GM21529 (cell line): ENCODE measurements around the gene FAM216A.
A peak's percentile ranks its signal among the peaks of the same experiment; 100 is the strongest.
"Not testable (repeated sequence)": the region's sequence is repeated elsewhere in the genome, so short reads cannot be mapped to it uniquely, and the experiment has no call there.

ENCODE experiments used
- ATAC-seq: cut with Tn5 transposase; IDR thresholded peaks from one replicate; pipeline ENCODE4 v1.9.1; 2021; ENCODE audit not compliant: unreplicated experiment

FAM216A gene, protein sequence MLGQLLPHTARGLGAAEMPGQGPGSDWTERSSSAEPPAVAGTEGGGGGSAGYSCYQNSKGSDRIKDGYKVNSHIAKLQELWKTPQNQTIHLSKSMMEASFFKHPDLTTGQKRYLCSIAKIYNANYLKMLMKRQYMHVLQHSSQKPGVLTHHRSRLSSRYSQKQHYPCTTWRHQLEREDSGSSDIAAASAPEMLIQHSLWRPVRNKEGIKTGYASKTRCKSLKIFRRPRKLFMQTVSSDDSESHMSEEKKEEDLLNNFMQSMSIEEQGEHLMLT

DNA sequence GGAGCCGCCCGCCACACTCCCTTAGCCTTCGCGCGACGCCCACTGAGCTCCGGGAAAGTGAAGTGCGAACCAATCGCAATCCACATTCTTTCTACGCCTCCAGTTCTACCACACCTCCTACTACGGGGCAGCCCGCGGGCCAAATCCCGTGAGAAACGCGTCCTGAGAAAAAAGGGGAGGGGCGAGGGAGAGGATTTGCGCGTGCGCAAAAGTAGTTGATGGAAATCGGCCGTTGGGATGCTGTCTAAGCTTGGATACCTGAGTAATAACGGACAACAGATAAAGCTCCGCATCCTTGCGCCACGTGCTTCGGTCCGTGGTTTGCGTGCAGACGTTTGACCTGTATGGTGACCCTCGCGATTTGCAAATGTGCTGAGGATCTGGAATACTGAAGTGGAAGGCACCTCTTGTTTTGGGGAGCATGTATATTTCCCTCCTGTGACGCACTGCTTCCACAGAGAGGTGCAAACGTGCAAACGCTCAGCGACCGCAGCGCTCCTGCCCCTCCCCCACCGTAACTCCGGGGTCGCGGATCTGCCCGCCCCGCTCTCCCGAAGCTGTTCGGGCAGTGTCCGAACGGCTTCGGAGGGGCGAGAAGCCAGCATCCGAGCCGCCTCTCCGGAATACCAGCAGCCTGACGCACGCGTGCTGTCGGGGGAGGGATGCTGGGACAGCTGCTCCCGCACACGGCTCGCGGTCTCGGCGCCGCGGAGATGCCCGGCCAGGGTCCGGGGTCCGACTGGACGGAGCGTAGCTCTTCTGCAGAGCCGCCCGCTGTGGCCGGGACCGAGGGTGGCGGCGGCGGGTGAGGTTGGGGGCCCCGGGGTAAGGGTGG is at the start of gene FAM216A, which contains the start of gene GPN3:
TSS of gene FAM216A (plus strand) at position 632 of the 835 bp plus-strand sequence. CDS start at position 663, 31 bp downstream.
TSS of gene GPN3 (minus strand) at position 44 of the 835 bp plus-strand sequence. CDS start 54 bp downstream, outside the sequence.
- peak; percentile 67 for ATAC-seq

DNA sequence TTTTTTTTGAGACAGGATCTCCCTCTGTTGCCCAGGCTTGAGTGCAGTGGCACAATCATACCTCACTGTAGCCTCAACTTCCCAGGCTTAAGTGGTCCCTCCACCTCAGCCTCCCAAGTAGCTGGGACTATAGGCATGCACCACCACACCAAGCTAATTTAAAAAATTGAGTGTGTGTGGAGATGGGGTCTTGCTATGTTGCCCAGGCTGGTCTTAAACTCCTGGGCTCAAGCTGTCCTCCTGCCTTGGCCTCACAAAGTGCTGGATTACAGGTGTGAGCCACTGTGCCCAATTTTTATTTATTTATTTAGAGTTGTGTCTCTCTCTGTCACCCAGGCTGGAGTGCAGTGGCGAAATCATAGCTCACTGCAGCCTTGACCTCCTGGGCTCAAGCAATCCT is 48.0 kb upstream of the FAM216A start:
- not testable (repeated sequence) for ATAC-seq

DNA sequence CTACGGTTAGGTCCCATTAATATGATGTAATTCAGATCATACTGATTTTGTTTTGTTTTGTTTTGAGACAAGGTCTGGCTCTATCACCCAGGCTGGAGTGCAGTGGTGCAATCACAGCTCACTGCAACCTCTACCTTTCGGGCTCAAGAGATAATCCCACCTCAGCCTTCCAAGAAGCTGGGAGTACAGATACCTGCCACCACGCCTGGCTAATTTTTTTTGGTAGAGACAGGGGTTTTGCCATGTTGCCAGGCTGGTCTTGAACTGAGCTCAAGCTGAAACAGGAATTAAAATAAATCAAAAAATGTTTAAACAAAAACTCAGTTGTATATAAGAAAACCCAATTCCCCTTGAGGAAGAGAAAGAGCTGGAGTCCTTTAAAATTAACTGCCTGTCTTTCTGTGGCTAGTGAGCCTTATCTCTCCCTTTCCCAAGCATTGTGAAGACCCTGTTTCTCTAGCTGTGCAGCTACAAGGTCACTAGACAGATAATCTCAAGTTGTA is 47.4 kb upstream of the FAM216A start:
- ATAC-seq: no peak

DNA sequence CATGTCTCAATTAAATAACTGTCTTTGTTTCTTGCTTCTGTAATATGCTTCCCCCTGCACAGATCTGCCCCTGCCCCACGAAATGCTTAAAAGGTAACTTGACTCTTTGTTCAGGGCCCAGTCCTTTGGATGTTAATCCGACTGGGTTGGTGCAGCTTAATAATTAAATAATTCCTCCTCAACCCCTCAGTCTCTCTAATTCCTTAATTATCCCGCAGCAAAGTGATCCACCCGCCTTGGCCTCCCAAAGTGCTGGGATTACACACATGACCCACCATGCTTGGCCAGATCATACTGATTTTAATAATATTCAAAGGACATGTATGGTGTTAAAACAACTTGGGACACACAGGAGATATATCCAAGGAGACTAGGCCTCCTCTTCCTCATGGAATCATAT is 46.9 kb upstream of the FAM216A start:
- no peak for ATAC-seq

DNA sequence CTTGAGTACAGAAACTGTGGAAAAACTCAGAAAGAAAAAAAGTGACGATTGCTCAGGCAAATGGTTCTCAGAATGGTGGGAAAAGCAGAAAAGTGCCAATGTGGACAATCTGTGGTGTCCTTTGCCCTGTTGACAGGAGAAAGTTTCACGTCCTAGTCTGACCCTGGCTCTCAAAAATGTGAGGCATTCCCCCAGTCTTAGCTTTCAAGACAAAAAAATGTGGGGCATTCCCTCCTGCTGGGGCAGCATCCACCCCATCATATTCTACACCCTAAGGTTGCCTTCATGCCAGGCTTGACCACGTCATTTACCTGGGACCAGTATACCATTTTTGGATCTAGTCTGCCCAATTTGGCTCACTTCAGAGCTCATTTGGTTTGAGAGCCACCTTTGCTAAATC is 44.4 kb upstream of the FAM216A start:
- no peak for ATAC-seq

DNA sequence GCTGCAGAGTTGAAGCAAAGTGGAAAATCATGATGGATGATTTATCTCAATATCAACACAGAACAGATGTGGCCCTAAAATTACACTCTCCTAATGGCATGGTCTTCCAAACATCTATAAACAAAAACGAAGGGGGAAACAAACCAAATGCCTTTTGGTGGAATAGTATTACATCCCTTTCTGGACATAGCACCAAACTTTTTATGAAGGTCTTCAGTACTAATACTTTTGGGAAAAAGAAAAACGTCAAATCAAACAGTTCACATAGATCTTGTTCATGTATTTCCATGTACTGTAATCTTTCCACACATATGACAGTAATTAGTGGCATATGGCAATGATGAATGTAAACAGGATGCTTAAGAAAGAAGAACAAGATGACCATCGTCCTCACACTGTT is 42.2 kb upstream of the FAM216A start:
- no peak for ATAC-seq

DNA sequence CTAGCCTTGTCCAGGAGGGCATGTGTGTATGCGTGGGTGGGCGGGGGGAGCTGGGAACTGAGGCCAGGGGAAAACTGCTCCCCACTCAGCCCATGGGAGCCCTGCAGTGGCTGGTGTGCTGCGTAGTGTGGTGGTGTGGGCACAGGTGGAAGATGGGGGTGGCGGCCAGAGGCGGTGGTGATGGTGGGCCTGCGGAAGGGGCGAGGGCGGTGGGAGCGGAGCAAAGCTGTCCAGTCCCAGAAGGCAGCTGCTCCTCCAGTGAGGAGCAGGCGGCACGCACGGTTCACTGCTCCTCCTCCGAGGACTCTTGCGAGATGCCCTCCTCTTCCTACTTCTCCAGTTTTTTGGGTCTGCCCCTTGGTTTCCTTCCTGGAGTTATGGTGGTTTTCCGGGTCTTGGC is 39.0 kb upstream of the FAM216A start:
- not testable (repeated sequence) for ATAC-seq

DNA sequence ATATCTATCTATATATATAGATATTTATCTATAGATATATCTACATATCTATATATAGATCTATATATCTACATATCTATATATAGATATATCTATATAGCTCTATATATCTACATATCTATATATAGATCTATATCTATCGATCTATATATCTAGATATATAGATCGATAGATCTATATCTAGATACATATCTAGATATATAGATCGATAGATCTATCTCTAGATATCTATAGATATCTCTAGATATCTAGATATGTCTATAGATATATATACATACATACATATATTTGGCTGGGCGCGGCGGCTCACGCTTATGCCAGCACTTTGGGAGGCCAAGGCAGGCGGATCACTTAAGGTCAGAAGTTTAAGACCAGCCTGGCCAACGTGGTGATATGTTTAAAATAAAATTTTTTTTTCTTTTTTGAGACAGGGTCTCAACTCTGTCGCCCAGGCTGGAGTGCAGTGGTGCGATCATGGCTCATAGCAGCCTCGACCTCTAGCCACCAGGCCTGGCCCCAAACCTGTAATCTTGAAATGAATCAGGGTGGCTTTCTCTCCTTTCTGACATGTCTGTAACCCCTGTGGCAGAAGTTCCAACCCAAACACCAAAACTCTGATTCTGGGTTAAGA is 36.6 kb upstream of the FAM216A start:
- ATAC-seq: no peak

DNA sequence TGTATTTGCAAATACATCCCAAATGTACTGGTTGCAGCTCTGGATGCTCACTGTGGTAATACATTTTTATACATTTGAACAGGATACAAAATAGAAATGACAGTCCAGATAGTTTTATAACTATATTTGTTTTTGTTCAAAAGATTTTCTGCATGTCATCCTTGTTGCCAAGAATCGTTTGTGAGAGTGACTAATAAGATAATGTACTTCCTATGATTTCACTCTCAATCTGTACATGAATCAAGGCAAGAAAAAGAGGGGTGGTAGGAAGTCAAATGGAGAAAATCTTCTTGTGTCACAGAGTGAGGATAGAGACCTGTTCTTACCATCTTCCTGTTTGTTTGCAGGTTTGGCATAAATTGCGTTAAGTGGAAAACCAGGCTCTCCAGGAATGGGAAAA is 32.4 kb upstream of the FAM216A start:
- ATAC-seq: no peak

DNA sequence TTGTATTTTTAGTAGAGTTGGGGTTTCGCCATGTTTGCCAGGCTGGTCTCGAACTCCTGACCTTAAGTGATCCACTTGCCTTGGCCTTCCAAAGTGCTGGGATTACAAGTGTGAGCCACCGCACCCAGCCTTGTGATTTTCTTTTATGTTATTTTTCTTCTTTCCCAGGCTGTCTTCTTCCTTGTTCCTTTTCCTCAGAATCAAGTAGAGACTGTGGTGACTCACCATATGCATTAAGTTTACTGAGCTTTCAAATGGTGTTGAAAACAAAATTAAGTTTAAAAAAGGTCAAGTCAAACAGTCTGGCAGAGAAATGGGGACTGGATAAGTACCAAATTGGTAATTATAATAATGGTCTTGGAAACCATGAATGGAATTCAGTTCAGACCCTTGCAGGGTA is 24.2 kb upstream of the FAM216A start:
- no peak for ATAC-seq

DNA sequence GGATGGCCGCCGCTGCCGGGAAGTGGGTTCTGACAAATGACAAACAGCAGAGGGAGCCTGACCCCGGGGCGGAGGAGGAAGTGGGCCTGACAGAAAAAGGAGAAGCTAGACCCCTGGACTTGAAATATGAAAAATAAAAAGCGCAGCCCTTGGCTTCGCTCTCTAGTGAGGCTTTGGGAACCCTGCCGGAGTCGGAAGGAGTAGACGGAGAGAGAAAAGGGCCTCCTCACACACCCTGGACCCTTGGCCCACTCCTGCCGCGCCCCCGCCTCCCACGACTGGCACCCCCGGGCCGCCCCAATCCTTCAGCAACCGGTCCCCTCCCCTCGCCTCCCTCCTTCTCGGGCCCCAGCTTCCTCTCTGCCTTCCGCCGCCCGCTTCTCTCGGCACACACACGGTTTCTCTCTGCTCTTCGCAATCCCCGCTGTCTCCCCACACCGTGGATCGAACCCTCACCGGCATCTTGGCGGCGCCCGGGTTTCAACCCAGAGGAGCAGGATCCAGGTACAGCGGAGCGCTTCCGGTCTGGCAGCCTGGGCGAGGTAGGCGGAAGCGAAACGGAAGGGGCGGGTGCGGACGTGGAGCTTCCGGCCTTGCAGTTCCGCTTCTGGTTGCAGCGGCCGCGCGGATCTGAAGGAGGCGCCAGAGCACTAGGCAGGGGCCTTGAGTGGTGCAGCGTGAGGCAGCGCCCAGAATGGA is 18.7 kb upstream of the FAM216A start, which contains the start of gene ARPC3:
TSS of gene ARPC3 (minus strand) at position 539 of the 699 bp plus-strand sequence. CDS start at position 462, 77 bp downstream.
- peak; percentile 94 for ATAC-seq

DNA sequence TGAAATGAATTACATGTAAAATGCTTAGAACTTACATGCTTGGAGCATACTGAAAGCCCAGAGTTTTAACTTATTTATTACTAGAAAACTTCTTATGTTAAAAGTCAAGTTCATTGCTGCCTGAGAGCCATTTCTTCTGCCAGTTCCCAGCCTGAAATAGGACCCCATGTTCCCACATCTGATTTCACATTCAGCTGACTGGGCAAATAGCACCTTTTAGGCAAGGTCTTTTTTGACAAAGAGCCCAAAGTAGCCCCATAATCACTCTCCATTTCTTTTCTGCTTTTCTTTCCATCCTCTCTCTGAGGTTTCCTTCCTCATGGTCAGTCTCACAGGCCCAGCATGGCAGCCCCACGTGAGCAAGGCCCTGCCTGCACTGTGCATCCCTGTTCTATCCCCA is 17.4 kb upstream of the FAM216A start:
- ATAC-seq: no peak

DNA sequence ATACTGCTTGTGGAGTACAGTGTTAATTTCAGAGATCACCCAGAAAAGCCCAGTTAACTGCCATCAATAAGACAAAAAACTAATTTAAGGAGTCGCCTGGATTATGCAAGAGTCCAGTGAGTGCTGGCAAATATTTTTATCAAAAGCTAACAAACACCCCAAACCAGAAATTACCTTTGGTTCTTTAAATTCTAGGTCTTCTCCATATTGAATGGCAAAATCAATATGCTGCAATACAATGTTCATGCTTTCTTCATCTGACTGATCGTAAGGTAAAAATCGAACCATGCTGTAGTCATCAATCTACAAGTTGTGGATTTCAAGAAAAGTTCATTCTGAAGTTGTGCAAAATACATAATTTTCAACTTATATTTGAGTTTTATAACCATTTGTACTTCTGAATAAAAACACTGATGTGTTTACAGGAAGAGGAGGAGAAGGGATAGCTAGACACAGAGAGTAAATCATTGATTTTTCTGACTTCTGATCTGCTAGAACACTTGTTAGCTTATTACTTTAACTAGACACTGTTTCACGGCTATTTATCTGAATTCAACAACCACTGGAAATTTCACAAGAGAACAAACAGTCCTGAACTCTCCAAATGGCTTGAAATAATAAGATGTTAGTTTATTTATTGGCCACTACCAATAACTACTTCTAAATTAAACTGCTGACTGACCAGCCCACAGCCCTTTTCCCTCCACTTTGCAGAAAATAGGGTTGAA is 14.9 kb upstream of the FAM216A start:
- no peak for ATAC-seq

DNA sequence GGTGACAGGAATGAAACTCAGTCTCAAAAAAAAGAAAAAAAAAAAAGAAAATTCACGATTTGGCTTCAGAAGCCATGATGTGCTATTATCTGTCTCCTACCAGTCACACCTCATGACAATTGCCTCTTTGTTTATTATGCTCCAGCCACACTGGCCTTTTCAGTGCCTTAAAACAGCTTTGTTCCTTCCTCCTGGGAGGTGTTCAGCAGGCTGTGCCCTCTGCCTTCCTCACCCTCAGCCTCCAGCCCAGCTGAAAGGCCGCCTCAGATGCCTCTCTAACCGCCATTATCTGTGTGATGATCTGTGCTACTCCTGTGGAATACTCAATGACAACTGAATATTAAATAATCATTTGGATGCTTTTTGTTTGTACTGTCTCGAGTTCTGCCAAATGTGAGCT is 9.9 kb upstream of the FAM216A start:
- ATAC-seq: no peak

DNA sequence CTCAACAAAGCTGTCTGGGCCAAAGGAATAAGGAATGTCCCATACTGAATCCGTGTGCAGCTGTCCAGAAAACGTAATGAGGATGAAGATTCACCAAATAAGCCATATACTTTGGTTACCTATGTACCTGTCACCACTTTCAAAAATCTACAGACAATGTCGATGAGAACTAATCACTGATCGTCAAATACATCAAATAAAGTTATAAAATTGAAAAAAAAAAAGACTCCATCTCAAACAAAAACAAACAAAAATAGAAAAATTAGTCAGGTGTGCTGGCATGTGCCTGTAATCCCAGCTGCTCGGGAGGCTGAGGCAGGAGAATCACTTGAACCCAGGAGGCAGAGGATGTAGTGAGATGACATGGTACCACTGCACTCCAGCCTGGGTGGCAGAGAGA is 7.5 kb upstream of the FAM216A start:
- ATAC-seq: not testable (repeated sequence)

DNA sequence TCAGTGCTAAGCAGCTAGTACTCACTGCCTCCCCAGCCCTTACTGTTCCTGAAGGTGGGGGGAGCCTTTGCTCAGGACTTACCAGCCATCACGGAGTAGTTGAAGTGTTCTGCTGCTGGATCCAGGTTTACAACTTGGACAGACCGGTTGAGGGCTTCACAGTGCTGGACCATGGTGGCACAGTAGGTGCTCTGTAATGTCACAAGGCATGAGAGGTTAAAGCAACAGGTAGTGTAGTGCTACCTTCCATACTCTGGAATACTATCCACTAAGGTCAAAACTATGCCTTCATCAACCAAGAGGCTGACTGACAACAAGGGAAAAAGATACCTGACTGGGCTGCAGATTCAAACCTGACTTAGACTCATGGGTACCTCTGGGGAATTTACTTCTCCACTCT is 3.6 kb upstream of the FAM216A start:
- no peak for ATAC-seq

DNA sequence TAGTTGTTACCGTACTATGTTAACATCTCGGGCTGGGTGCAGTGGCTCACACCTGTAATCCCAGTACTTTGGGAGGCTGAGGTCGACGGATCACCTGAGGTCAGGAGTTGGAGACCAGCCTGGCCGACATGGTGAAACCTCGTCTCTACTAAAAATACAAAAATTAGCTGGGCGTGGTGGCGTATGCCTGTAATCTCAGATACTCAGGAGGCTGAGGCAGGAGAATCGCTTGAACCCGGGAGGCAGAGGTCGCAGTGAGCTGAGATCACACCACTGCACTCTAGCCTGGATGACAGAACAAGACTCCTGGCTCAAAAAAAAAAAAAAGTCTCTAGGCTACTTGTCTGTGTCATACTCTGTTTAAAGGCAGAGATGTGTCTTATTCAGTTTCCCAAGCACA is 2.9 kb upstream of the FAM216A start:
- not testable (repeated sequence) for ATAC-seq

DNA sequence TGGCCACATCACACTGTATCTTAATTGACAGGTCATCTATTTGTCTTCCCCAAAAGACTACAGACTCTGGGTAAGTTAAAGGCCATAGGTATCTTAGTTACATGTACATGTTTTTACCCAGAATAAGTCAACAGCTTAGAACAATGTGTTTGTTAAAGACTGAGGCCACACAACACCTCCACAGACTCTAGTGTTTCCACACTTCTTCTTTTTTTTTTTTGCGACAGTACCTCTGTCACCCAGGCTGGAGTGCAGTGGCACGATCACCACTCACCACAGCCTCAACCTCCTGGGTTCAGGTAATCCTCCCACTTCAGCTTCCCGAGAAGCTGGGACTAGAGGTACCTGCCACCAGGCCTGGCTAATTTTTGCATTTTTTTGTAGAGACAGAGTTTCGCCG is 1.9 kb upstream of the FAM216A start:
- ATAC-seq: no peak

DNA sequence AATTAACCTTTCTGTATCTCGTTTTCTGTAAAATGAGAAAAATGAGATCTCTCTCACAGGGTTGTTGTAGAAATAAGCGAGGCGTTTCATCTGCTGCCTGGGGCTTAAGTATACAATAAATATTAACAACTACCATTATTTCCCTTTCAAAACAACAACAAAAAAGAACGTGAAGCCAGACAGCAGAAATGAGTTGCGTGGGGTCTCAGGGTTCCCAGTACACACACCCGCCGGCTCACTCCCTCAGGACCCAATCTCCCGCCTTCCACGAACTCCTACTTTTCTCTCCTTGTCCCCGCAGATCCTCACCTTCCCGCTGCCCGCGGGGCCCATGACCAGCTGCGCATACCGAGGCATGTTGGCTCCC is 815 bp upstream of the FAM216A start:
- no peak for ATAC-seq

DNA sequence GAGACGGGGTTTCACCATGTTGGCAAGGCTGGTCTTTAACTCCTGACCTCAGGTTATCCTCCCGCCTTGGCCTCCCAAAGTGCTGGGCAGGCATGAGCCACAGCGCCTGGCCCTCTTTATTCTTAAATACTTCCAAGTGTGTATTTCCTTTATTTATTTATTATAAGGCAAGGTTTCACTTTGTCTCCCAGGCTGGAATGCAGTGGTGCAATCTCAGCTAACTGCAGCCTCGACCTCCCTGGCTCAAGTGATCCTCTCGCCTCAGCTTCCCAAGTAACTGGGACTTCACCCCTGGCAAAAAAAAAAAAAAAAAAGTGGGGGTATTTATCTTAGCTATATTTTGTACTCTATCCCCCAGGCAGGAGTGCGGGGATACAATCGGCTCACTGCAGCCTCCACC is 6.8 kb downstream of the FAM216A start:
- ATAC-seq: no peak
